Activated CD4-positive, alpha-beta T cell treated with anti-CD3 and anti-CD28 coated beads for 24 hours (primary cell): ENCODE results near the gene CUL9.

ENCODE experiments used
- DNase-seq, 2 donors: peaks; one replicate each; pipeline ENCODE4 v3.0.0-alpha.2; 2020; ENCODE audit warnings: low read depth in 2 of 2

Gene CUL9

GRCh38 chr6:43228951-43229802 is 47.2 kb downstream of the CUL9 start, which contains the start of gene DNPH1:
Gene DNPH1 (minus strand): TSS chr6:43229481. CDS start chr6:43229456, 25 bp downstream.
- peak; percentile 71 to 76 for DNase-seq

DNA sequence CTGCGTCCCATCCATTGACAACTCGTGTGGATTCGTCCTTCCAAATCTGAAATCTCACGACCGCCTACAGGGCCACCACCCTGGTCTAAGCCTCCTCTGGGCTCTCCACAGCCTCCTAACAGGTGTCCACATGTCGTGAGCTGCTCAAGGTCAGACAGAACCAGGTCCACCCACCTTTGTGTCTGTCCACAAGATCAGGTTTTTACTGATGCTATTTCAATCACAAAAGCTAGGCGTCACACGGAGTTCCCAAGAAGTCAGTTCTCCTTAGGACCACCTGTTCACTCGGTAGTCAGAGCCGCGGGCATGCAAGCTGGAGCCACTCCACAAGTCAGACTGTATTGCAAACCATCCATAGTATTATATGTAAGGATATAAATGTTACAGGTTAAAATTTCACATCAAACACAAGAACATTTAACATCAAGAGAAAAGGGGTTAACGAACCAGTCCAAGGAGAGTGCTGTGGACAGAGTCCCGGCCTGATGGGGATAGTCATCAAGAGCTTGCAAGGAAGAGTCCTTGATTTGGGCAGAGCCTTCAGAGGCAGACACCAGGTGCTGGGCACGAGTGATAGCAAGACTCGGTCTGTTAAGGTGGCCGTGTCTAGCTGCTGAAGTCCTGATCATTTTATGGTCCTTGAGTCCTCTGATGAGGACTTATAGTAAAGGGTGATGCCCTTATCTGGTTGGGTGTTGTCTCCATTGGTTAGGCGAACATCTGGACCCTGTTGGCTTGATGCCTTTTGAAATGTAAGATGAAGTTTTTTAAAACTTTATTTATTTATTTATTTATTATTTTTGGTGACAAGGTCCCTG is 48.0 kb downstream of the CUL9 start:
- DNase-seq: no peak

DNA sequence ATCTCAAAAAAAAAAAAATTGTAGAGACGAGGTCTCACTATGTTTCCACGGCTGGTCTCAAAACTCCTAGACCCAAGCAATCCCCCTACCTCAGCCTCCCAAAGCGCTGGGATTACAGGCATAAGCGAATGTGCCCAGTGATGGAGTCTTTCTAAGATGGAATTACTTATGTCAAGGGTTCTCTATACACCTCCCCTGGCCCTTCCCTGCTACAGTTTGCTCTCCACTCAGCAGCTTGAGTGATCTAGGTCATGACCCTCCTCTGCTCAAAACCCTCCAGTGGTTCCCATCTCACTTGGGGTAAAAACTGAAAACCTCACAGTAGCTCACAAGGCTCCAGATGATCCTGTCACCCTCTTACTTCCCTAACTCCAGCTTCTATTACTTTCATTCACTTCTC is 49.1 kb downstream of the CUL9 start:
- no peak for DNase-seq

- no peak for DNase-seq
Measured at GRCh38 chr6:43231735-43232450, 49.9 kb downstream of the CUL9 start.

DNA sequence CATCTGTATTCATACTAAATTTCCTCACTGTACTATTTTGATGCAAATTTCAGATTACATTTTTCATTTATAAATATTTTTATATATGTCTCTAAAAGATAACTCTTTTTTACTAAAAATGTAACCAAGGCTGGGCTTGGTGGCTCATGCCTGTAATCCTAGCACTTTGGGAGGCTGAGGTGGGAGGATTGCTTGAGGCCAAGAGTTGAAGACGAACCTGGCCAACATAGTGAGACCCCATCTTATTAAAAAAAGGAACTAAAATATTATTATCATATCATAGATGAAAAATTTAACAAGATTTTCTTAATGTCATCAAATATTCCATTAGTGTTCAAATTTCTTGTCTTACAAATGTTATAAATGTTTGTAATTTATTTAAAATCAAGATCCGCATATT is 53.8 kb downstream of the CUL9 start:
- no peak for DNase-seq

DNA sequence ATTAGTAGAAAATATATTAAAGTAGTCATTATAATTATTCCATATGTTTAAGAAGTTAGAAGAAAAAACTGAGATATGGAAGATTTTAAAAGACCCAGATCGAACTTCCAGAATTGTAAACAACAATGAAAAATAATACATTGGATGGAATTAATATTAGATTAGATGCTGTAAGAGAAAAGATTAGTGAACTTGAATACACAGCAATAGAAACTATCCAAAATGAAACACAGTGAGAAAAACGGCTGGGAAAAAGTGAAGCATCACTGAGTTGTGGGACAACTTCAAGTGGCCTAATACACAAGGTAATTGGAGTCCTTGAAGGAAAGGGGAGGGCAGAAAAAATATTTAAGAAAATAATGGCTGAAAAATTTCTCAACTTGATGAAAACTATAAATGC is 57.1 kb downstream of the CUL9 start:
- DNase-seq: no peak

DNA sequence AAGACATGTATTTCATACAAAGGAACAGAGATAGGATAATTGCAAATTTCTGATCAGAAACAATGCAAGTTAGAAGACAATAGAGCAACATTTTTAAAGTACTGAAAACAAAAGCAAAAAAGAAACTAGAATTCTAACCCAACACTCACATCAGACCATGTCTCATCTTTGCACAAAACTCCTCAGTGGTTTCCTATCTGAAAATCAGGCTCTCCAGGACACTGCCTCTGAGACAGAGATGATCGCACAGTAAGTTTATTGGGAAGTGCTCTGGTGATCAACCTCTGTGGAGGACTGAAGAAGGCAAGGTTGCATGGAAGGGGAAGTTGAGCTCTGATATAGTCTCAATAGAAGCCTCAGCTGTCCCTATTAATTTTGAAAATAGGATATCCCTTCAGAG is 59.0 kb downstream of the CUL9 start:
- DNase-seq: no peak

- no peak for DNase-seq
Measured at GRCh38 chr6:43241446-43241845, 59.5 kb downstream of the CUL9 start.

DNA sequence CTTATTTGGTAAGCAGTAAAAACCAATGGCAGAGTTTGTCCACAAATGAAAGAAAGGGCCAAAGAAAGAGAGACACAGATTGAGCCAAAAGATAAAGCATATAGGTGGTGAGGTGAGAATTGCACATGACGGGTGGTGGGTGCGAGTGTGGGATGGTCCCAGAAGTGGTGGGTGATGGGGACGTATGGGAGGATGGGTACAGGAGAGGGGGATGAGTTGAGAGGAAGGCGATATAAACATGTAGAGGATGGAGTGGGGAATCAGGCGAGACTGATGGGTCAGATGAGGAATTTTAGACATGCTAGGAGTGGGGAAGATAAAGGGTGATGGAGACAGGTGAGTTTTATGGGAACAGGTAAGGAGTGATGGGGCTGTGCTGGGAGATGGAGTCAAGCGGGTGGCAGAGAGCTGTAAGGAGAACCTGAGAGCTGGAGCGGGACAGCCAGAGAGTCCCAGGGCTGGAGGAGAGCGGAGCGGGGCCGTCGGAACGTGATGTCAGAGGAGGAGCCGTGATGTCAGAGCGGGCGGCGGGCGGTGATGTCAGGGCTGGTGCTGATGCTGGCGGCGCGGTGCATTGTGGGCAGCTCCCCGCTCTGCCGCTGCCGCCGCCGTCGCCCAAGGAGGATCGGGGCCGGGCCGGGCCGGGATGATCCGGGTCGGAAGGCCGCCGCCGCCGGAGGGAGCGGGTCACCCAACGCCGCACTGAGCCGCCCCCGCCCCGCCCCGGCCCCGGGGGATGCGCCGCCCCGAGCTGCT is 61.1 kb downstream of the CUL9 start, which contains the start of gene TTBK1:
TTBK1 (plus strand) TSS at position 574 of the 756 bp plus-strand sequence. CDS start 3,180 bp downstream, outside the sequence.
- DNase-seq: no peak

GRCh38 chr6:43243664-43244321 is 61.8 kb downstream of the CUL9 start:
- DNase-seq: no peak

- DNase-seq: no peak
Measured at GRCh38 chr6:43246301-43247113, 64.5 kb downstream of the CUL9 start.

DNA sequence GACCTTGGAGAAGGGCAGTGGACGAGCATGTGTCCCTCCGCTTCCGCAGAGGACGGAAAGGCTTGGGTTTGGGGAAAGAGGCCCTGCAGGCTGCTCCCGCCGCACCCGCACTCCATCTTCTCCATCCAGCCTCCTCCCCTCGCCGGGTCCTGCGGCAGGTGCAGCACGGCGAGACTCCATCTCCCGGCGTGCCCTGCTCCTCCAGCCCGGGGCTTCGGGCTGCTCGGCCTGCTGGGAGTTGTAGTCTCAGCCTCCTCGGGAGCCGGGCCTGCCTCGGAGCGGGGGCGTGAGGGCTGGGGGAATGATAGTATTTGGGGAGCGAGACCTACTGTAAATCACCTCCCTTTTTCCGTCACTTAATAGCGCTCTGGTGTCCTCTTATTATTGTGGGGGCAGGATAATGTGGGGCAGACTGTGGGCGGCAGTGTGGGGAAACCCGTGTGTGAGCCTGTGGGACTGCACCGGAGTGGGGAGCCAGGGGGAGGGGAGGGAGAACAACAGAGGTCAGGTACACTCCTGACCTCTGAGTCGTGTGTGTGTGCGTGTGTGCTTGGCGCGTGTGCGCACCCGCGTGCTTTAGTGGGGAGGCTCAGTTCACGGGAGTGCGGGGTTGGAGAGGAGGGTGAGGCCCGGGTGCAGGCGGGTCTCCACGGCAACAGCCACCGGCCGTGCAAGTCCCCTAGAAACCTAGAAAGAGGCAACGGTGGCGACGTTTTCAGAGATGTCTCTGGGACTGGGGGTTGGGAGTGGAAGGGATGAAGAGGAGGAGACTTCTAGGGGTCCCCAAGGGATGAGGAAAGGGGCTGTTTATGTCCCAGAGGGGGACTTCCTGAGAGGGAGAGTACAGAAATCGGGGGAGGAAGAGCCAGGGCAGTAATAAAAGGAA is 65.4 kb downstream of the CUL9 start:
- peak; percentile 69 to 81 for DNase-seq

GRCh38 chr6:43248101-43248500 is 66.1 kb downstream of the CUL9 start:
- no peak for DNase-seq

DNA sequence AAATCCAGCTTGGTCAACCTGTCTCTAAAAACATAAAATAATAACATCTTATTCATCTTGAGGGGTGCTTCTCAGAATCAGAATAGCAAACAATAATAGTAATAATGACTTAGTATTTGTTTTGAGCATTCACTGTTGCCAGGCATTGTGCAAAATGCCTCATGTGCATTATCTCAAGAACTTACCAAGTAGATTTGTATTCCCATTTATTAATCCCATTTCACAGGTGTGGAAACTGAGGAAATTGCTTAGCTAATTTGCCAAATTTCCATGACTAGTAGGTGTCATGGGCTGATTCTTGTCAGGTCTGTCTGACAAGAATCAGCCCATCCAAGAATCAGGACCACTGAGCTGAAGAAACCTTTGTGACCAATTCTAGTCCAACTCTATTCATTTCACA is 66.8 kb downstream of the CUL9 start:
- no peak for DNase-seq

- DNase-seq: no peak
Measured at GRCh38 chr6:43250992-43251373, 69.0 kb downstream of the CUL9 start.

DNA sequence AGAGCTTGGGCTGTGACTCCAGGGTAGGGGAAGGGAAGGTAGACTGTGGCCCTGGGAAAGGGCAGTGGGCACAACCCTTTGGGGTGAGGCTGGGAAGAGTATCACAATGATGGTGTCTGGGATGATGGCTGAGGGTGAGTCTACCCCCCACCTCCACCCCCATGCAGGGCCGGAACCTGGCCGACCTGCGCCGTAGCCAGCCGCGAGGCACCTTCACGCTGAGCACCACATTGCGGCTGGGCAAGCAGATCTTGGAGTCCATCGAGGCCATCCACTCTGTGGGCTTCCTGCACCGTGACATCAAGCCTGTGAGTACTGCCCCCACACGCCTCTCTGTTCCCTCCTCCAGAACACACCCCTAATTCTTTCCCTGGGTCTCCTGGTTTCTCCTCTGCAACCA is 71.4 kb downstream of the CUL9 start:
- no peak for DNase-seq

DNA sequence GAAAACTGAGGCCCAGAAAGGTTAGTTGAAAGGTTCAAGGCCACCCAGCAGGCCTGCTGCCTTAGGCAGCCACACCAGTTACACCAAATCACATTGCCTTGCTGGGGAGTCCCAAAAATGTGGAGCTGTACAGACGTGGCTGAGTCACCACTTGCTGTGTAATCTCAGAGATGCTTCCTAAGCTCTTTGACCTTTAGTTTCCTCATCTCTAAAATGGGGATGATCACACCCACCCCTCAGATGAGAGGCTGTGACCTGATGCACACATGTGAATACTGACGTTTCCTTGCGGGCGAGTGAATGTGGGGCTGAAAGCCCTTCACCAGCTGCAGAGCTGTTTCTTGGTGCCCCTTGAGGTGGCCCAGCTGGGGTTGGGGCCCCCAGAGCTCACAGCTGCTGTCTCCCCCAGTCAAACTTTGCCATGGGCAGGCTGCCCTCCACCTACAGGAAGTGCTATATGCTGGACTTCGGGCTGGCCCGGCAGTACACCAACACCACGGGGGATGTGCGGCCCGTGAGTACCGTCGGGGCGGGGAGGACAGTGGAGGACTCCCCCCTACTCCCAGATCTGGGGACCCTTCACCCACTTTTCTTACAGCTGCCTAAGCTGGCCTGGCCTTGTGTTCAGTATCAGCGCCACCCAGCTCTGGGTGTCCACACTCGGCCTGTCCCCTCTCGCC is 72.3 kb downstream of the CUL9 start:
- no peak for DNase-seq

GRCh38 chr6:43254846-43255245 is 72.8 kb downstream of the CUL9 start:
- DNase-seq: no peak
